ENCODE results near the gene VPS26A. TPM values are rescaled to one million over a fixed set of nuclear protein-coding genes. Genes with fewer than 3 reads are reported as not detected.

VPS26A gene
- total RNA-seq, 3 donors from 2014 or later (not counting 1 experiment from before 2014, with no cell fraction given): 62.6 to 86.4 (median 86.2) TPM

- peak overlapping the region; percentile 100 for H3K27ac ChIP-seq (ENCODE audit: low read length)
- intact Hi-C loops (cut with micrococcal nuclease): loop anchor here (1.0 to 2.0 kb wide), 6 partner anchors 13 to 133 kb away; partner anchors contain the start of gene DDX21
- no peak for TF ChIP-seq CTCF (IDR thresholded peaks at IDR 0.05)
- no peaks in the 10 kb centered on the region for H3K27me3 Mint-ChIP-seq (ENCODE audit: low read depth in 2 of 2)
- H3K27ac Mint-ChIP-seq: peak overlapping the region; percentile 96
- H3K4me1 ChIP-seq (ENCODE audit: control insufficient read depth, insufficient read depth, low read length): peaks cover 58% of the 10 kb centered on the region
- H3K9me3 ChIP-seq (ENCODE audit: control insufficient read depth, insufficient read depth, low read length): no peaks in the 10 kb centered on the region
- peak overlapping the region; percentile 53 for H3K4me3 ChIP-seq (ENCODE audit: low read length)
- 17% methylated on average over 16 of the region's 16 CpGs for WGBS (ENCODE audit: insufficient coverage)
- ATAC-seq: peak; percentile 65 to 84 (median 77)
- peaks cover 8% of the 10 kb centered on the region for H3K36me3 ChIP-seq (ENCODE audit: control insufficient read depth, insufficient read depth, low read length)
- H3K4me3 Mint-ChIP-seq: peak overlapping the region; percentile 89
- H3K9me3 Mint-ChIP-seq: no peaks in the 10 kb centered on the region
- H3K4me1 Mint-ChIP-seq: peaks cover 73 to 78% of the 10 kb centered on the region in 2 donors
- H3K36me3 Mint-ChIP-seq: peaks cover 5% of the 10 kb centered on the region
- H3K27me3 ChIP-seq (ENCODE audit: control insufficient read depth, insufficient read depth, low read length): no peaks in the 10 kb centered on the region
- peak; percentile 83 to 95 for DNase-seq
Observed at GRCh38 chr10:69089638-69090599, 34.1 kb upstream of the VPS26A start.

GRCh38 chr10:69090685-69091084 is 33.3 kb upstream of the VPS26A start:
- intact Hi-C loops (cut with micrococcal nuclease): loop anchor here (1.0 to 2.0 kb wide), 3 partner anchors 35 to 134 kb away; partner anchors contain the start of gene DDX21
- H3K27me3 Mint-ChIP-seq (ENCODE audit: low read depth in 2 of 2): no peaks in the 10 kb centered on the region
- 50% methylated on average over 1 of the region's 1 CpG for WGBS (ENCODE audit: insufficient coverage)
- no peaks in the 10 kb centered on the region for H3K9me3 ChIP-seq (ENCODE audit: control insufficient read depth, insufficient read depth, low read length)
- peaks cover 5% of the 10 kb centered on the region for H3K36me3 Mint-ChIP-seq
- no peak for TF ChIP-seq CTCF (IDR thresholded peaks at IDR 0.05)
- H3K36me3 ChIP-seq (ENCODE audit: control insufficient read depth, insufficient read depth, low read length): peaks cover 8% of the 10 kb centered on the region
- peaks cover 75 to 78% of the 10 kb centered on the region in 2 donors for H3K4me1 Mint-ChIP-seq
- no peak for DNase-seq
- no peaks in the 10 kb centered on the region for H3K27me3 ChIP-seq (ENCODE audit: control insufficient read depth, insufficient read depth, low read length)
- H3K4me3 ChIP-seq (ENCODE audit: low read length): peak overlapping the region; percentile 53
- H3K4me1 ChIP-seq (ENCODE audit: control insufficient read depth, insufficient read depth, low read length): peaks cover 66% of the 10 kb centered on the region
- ATAC-seq: no peak
- H3K9me3 Mint-ChIP-seq: no peaks in the 10 kb centered on the region
- H3K27ac Mint-ChIP-seq: peak overlapping the region; percentile 96
- H3K27ac ChIP-seq (ENCODE audit: low read length): peak overlapping the region; percentile 100
- peak overlapping the region; percentile 89 for H3K4me3 Mint-ChIP-seq

- H3K27me3 ChIP-seq (ENCODE audit: control insufficient read depth, insufficient read depth, low read length): no peaks in the 10 kb centered on the region
- Mint-ChIP-seq H3K4me3 (peak overlapping the region; percentile 89), H3K9me3 (no peaks in the 10 kb centered on the region), H3K36me3 (peaks cover 5% of the 10 kb centered on the region), H3K27ac (peak overlapping the region; percentile 96), H3K4me1 (peaks cover 75 to 78% of the 10 kb centered on the region in 2 donors), H3K27me3 (ENCODE audit: low read depth in 2 of 2) (no peaks in the 10 kb centered on the region)
- TF ChIP-seq CTCF (IDR thresholded peaks at IDR 0.05): no peak
- 20% methylated on average over 5 of the region's 8 CpGs for WGBS (ENCODE audit: insufficient coverage)
- intact Hi-C loops (cut with micrococcal nuclease): loop anchor here (2.0 kb wide), 1 partner anchor 134 kb away; the partner anchor contains the start of gene DDX21
- no peak for ATAC-seq
- peaks cover 8% of the 10 kb centered on the region for H3K36me3 ChIP-seq (ENCODE audit: control insufficient read depth, insufficient read depth, low read length)
- peak overlapping the region; percentile 53 for H3K4me3 ChIP-seq (ENCODE audit: low read length)
- H3K4me1 ChIP-seq (ENCODE audit: control insufficient read depth, insufficient read depth, low read length): peaks cover 66% of the 10 kb centered on the region
- H3K27ac ChIP-seq (ENCODE audit: low read length): peak overlapping the region; percentile 100
- peak in 1 of 2 donors; percentile 42 for DNase-seq
- H3K9me3 ChIP-seq (ENCODE audit: control insufficient read depth, insufficient read depth, low read length): no peaks in the 10 kb centered on the region
Observed at GRCh38 chr10:69091143-69091651, 32.8 kb upstream of the VPS26A start.

All from natural killer cell (primary cell).